HL-60 (cell line): Measurements from ENCODE around the gene SMIM30.

Experiments used
- GABPA ChIP-seq: IDR thresholded peaks from 2 replicates; pipeline ENCODE4 v1.6.1; 2012; ENCODE audit warnings: low read depth
- POLR2AphosphoS5 ChIP-seq: IDR thresholded peaks from 2 replicates; pipeline ENCODE4 v1.6.1; 2012; ENCODE audit warnings: low read depth
- TF ChIP-seq, protein P1 (sequence below): IDR thresholded peaks from one replicate; pipeline ENCODE4 v1.5.1; 2011; ENCODE audit warnings: low read length, control low read depth, inconsistent platforms; ENCODE audit not compliant: insufficient read depth
- TF ChIP-seq, protein P2 (sequence below): IDR thresholded peaks from 2 replicates; pipeline ENCODE4 v1.6.1; 2012; ENCODE audit warnings: low read depth; ENCODE audit not compliant: insufficient replicate concordance

DNA sequence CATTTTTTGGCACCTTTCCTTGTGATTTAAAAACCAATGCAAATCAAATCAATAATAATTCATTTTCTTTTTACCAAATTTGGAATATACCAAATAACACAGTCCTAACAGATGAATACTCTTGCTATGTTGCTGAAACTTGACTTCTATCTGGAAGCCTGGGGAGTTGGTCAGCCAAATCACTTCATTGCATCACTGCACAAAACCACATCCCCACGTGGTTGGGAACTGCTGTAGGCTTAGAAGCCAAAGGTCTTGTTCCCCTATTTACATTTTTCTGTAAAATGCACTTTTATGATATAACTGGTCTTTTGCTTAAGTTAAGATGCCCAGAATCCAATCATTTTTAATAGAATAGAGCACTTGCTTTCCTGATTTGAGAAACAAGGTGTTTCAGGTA lies 46.9 kb downstream of the SMIM30 start:
- TF ChIP-seq, protein P1, sequence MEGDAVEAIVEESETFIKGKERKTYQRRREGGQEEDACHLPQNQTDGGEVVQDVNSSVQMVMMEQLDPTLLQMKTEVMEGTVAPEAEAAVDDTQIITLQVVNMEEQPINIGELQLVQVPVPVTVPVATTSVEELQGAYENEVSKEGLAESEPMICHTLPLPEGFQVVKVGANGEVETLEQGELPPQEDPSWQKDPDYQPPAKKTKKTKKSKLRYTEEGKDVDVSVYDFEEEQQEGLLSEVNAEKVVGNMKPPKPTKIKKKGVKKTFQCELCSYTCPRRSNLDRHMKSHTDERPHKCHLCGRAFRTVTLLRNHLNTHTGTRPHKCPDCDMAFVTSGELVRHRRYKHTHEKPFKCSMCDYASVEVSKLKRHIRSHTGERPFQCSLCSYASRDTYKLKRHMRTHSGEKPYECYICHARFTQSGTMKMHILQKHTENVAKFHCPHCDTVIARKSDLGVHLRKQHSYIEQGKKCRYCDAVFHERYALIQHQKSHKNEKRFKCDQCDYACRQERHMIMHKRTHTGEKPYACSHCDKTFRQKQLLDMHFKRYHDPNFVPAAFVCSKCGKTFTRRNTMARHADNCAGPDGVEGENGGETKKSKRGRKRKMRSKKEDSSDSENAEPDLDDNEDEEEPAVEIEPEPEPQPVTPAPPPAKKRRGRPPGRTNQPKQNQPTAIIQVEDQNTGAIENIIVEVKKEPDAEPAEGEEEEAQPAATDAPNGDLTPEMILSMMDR: no peak
- TF ChIP-seq POLR2AphosphoS5 (no peak), GABPA (no peak)
- TF ChIP-seq, protein P2, sequence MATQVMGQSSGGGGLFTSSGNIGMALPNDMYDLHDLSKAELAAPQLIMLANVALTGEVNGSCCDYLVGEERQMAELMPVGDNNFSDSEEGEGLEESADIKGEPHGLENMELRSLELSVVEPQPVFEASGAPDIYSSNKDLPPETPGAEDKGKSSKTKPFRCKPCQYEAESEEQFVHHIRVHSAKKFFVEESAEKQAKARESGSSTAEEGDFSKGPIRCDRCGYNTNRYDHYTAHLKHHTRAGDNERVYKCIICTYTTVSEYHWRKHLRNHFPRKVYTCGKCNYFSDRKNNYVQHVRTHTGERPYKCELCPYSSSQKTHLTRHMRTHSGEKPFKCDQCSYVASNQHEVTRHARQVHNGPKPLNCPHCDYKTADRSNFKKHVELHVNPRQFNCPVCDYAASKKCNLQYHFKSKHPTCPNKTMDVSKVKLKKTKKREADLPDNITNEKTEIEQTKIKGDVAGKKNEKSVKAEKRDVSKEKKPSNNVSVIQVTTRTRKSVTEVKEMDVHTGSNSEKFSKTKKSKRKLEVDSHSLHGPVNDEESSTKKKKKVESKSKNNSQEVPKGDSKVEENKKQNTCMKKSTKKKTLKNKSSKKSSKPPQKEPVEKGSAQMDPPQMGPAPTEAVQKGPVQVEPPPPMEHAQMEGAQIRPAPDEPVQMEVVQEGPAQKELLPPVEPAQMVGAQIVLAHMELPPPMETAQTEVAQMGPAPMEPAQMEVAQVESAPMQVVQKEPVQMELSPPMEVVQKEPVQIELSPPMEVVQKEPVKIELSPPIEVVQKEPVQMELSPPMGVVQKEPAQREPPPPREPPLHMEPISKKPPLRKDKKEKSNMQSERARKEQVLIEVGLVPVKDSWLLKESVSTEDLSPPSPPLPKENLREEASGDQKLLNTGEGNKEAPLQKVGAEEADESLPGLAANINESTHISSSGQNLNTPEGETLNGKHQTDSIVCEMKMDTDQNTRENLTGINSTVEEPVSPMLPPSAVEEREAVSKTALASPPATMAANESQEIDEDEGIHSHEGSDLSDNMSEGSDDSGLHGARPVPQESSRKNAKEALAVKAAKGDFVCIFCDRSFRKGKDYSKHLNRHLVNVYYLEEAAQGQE: no peak
